Brain pericyte (primary cell): ENCODE data around the gene PTPMT1.
A peak's percentile ranks its signal among the peaks of the same experiment; 100 is the strongest.
"Not testable (repeated sequence)": the region's sequence is repeated elsewhere in the genome, so short reads cannot be mapped to it uniquely, and the experiment has no call there.

Source experiments
- DNase-seq: peaks from one replicate; pipeline ENCODE4 v3.0.0-alpha.2; 2012; ENCODE audit warnings: low read depth, low spot score

Gene PTPMT1

DNA sequence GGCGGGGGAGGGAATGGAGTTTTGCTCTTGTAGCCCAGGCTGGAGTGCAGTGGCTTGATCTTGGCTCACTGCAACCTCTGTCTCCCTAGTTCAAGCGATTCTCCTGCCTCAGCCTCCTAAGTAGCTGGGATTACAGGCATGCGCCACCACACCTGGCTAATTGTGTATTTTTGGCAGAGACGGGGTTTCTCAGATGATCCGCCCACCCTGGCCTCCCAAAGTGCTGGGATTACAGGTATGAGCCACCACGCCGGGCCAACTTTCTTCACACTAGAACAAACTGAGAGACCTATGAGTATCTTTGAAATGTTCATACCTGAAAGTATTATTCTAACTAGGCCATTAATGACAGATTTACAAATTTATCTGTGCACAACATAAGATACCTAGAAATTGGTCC is 19.1 kb upstream of the PTPMT1 start:
- DNase-seq: not testable (repeated sequence)

DNA sequence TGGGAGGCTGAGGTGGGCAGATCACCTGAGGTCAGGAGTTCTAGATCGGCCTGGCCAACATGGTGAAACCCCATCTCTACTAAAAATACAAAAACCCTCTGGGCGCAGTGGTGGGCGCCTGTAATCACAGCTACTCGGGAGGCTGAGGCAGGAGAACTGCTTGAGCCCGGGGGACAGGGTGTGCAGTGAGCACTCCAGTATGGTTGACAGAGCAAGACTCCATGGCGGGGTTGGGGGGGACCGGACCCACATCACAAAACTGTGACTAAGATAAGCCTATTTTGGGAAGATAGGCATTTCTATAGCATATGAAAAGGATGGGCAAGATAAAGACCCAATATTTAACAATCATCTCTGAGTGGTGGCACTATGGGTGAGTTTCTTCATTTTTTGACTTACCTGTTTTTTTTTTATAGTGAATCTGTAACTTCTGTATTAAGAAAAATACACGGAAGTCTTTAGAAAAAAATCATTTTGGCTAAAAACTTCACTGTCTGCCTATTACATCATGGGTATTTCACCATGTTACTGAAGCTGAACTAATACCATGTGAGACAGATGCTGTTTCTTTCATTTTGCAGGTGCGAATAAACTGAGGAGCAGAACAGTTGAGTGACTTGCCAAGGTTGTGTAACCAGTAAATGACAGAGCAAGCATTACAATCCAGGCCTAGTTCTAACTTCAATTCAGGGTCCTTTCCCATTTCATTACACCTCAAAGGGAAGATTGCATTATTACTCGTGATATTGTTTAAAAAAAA is 14.9 kb upstream of the PTPMT1 start:
- DNase-seq: no peak

DNA sequence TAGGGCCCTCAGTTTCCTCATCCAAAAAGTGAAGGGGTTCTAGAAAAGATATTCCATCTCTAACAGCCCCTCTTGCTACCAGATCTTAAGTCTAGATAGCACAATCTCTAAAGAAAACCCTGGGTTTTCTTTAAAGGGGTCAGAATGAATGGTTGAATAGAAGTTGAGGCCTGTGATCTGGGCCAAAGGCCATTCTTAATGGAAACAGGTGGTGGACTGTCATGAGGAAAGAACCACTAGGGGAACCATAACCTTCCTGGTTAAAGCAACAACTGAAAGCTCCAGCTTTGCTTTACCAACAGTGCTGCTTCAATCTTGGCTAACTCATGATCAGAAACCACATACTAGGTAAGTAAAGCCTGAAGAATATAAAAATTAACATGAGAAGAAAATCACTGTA is 14.3 kb upstream of the PTPMT1 start:
- no peak for DNase-seq

DNA sequence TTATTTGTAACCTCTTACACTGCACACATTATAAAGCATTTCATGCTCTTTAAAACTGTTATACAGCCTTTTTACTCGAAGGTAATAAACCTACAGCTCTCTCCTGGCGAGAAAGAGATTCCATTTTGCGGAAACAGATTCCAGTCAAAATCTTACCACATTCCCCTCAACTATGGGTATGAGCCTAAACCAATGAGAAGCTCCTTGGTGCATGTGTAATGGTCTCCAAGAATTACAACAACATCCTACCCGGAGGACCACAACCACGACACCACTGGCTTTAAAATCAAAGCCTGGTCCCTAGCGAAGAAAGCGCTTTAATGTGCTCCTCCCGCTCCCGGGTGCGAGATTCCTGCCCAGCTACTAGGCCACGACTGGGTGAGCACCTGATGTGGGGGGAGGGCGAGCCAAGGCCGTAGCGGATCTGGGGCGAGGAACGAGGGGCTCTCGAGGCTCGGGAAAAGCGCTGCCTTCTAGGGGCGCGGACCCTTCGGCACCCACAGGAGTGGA is 13.3 kb upstream of the PTPMT1 start:
- DNase-seq: no peak

DNA sequence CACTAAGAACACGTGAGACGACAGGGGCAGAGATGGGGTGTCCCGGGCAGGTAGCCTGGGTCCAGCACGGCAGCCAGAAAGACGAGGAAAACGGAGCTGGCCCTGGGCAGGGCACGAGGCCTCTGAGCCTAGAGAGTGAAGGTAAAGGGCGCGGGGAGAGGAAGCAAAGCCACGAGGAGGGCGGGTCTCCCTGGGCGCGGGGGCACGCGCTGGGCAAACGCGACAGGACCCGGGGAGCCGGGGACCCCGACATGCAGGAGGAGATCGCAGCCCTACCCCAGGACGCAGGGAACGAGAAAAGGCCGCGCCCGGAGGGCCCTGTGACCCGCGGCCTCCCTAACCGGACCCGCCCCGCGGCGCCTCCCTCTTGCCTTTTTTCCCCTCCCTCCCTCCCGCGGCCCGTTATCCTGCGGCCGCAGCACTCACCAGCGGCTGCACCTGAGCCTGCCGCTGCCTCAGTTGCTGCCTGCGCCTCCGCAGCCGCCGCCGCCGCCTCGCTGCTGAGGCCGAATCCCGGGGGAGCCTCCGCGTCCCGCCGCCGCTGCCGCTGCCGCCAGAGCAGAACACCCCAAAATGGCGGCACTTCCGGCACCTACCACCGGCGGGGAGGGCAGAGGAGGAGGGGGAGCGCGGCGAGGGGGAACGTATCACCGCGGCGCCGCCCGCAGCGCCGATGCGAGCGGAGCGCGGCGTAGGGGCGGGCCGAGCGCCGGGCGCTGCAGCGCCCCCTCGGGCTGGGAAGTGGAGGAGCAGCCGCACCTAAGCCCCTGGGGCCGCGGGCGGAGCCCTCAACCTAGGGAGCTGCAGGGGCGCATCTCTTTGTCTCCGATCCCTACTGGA is 12.6 kb upstream of the PTPMT1 start, which contains the start of gene CELF1:
TSS of gene CELF1 (minus strand) at position 567 of the 840 bp plus-strand sequence. CDS start 53,609 bp downstream, outside the sequence.
- DNase-seq: peak; percentile 43

DNA sequence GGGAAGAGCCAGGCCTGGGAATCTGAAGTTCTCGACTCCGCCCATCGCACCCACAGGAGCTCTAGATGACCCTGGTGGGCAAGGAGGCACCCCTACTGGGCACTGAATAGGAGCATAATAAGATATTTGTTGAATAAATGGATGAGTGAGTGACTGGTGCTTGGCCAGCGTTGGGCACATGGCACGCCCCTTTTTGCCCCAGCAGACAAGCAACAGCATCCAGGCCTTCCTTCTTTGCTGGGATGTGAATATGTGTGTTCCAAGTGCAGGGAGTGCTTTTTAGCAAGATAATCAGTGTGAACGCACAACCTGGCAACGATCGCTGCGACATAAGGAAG is 12.0 kb upstream of the PTPMT1 start:
- DNase-seq: no peak

DNA sequence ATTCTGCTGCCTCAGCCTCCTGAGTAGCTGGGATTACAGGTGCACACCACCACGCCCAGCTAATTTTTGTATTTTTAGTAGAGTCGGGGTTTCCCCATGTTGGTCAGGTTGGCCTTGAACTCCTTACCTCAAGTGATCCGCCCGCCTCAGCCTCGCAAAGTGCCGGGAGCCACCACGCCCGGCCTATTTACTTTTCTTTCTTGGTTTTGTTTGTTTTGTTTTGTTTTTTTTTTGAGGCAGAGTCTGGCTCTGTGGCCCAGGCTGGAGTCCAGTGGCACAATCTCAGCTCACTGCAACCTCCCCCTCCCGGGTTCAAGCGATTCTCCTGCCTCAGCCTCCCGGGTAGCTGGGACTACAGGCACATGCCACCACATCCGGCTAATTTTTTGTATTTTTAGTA is 8.4 kb upstream of the PTPMT1 start:
- not testable (repeated sequence) for DNase-seq

DNA sequence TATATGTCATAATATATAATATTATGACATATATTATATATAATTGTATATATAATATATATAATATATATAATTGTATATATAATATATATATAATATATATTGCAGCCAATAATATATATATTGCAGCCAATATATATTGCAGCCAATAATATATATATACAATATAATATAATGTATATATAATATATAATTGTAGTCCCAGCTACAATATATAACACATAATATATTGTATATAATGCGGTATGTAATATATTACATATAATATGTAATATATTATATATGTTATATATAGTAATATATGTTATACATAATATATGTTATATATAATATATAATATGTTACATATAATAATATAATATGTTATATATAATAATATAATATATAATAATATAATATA is 6.7 kb upstream of the PTPMT1 start:
- no peak for DNase-seq

DNA sequence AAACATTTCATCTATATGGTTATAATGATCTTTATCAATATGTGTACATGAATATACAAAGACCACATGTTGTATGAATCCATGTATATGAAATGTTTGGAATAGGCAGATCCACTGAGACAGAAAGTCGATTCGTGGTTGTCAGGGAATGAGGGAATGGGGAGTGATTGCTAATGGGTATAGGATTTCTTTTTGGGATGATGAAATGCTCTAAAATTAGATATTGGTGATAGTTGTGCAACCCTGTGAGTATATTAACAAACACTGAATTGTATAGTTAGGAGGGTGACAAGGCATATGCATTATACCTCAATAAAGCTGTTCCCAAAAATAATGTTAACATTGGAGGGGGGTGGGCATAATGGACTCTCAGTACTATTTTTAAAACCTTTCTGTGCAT is 5.0 kb upstream of the PTPMT1 start:
- no peak for DNase-seq

DNA sequence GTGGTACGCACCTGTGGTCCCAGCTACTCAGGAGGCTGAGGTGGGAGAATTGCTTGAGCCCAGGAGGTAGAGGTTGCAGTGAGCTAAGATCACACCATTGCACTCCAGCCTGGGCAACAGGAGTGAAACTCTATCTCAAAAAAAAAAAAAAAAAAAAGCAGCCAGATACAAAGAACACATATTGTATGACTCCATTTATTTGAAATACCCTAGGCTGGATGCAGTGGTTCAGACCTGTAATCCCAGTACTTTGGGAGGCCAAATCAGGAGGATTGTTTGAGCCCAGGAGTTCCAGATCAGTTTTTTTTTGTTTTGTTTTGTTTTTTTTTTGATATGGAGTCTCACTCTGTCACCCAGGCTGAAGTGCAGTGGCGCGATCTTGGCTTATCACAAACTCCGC is 3.0 kb upstream of the PTPMT1 start:
- DNase-seq: not testable (repeated sequence)

DNA sequence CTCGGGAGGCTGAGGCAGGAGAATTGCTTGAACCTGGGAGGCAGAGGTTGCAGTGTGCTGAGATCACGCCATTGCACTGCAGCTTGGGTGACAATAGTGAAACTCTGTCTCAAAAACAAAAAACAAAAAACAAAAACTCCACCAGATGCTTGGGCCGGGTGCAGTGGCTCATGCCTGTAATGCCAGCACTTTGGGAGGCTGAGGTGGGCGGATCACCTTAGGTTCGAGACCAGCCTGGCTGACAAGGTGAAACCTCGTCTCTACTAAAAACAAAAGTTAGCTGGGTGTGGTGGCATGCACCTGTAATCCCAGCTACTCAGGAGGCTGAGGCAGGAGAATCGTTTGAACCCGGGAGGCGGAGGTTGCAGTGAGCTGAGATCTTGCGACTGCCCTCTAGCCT is 1.0 kb upstream of the PTPMT1 start:
- not testable (repeated sequence) for DNase-seq

DNA sequence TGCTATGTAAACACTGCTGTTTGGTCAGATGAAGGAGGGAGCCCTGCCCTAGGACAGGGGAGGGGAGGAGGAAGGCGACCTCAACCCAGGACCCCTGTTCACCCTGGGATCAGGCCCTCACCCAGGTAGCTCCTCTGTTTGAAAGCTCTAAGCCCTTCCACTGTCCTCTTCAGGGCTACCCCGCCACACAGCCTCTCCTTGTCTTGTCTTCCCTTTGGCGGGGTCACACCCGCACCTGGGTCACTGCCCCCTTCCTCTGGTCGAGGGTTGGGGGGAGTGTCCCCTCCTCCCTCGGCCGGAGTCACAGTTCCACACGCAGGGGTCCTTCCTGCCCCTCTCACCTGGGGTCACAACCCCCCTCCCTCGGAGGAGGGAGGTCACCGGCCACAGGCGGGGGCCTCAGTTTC is 463 bp upstream of the PTPMT1 start:
- DNase-seq: no peak

DNA sequence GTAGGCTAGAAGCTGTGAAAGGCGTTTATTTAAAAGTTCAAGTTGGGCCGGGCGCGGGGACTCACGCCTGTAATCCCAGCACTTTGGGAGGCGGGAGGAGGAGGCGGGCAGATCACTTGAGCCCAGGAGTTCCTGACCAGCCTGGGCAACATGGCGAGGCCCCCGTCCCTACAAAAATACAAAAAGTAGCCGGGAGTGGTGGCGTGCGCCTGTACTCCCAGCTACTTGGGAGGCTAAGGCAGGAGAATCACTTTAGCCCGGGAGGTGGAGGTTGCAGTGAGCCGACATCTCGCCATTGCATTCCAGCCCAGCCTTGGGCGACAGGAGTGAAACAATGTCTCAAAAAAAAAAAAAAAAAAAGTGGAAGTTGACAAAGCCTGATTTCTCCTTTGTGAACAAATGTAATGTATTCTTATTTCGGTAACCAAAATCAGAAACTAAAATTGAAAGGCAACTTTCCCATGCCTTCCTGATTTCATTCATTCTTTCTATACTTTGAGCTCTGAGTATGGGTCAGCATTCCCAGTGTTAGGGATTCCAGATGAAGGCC is 825 bp downstream of the PTPMT1 start:
- no peak for DNase-seq

DNA sequence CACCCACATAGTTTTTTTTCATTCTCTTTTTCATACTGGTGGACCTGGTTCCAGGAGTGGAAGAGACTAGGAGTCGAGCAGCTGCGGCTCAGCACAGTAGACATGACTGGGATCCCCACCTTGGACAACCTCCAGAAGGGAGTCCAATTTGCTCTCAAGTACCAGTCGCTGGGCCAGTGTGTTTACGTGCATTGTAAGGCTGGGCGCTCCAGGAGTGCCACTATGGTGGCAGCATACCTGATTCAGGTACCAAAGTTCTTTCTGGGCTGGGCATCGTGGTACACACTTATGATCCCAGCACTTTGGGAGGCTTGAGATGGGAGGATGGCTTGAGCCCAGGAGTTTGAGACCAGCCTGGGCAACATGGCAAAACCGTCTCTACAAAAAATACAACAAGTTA is 4.2 kb downstream of the PTPMT1 start:
- no peak for DNase-seq

DNA sequence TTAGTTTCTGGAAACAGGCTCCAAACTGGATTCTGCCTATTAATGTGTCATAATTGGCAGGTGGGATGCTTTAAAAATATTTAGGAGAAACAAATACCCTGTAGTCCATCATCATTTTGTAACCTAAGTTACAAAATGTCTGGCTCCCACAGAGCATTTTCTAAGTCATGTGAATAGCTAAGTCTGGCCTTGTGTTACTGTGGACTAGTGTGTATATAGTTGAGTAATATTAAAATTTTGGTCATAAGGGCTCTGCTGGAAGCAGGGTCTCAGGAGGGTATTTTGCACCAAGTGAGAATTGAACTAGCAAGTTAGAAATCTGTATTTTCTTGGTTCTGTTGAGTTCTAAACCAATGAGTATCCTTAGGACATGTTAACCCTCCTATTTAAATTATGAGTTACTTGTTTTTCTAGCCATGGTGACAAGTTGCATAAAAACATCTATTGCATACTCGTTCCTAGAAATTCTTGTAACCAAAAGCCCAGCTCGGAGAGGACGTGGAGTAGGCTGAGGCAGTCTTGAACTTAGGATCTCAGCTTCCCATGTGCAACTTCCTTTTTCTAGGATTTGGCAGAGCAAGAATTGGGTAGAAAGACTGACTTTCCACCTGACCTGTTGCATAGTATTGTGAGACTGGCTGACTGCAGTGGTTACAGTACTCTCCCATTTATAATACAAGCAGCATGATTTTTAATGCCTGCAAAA is 5.4 kb downstream of the PTPMT1 start:
- DNase-seq: no peak

DNA sequence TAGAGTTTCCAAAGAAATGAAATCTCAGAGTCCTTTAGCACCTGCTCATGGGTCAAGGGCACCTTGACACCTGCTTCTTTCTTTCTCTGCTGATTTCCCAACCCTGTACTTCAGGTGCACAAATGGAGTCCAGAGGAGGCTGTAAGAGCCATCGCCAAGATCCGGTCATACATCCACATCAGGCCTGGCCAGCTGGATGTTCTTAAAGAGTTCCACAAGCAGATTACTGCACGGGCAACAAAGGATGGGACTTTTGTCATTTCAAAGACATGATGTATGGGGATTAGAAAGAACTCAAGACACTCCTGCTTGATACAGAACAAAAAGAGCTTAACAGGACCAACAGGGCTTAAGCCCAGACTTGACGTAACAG is 5.9 kb downstream of the PTPMT1 start:
- DNase-seq: no peak

DNA sequence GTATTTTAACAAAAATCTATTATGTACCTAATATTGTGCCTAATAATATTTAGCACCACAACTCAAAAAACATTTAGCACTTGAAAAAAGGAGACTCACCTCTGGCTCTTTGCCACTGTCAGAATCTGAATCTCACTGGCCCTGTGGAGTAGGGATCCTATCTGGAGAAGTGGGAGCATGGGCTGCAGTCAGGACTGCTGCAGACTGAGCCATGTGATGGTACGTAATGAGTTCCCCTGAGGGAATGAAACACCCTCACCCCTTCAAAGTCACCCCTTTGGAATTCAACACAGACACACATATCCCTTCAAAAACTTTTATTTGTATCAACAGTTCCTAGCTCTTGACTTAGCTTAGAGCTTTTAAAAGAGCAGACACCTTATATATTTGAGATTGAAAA is 6.5 kb downstream of the PTPMT1 start:
- DNase-seq: no peak

DNA sequence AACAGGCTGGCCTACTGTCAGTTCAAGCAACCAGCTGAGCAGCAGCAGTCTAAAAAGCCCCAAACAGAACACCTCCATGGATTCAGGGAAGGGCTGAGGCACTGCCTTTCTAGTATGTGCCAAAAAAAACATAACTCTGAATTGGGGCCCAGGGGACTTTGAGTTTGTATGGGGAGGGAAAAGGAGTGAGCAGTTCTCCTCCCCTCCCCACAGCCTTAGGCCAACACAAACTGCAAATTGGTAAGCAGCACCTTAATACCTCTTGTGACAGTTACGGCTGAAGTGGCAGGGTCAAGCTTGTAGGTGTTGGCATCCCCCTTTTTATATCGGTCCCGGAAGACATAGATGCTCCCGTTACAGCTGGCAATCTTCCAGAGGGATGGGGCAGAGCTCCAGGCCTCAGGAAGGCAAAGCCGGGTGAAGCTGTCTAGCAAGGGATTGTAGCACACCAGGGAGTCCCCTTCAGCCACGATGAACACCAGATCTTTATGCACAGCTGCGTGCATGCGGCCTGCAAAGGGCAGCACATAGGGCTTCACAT is 7.4 kb downstream of the PTPMT1 start:
- DNase-seq: peak; percentile 51

DNA sequence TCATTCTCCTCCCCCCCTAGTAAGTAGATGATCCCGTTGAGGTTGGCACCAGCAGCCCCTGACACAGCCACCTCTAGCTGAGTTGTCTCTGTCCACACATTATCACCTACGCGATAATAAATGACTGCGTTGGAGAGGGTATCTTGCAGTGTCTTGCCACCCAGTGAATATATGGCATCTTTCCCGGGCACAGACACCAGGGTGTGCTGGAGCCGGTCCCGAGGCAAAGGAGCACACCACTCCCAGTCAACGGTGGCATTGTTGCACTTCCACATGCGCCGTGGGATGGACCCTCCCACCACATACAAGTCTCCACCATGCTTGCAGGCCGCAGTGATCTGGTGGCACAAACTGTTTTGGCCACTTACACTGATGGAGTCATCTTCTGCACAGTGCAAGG is 7.9 kb downstream of the PTPMT1 start:
- DNase-seq: no peak

DNA sequence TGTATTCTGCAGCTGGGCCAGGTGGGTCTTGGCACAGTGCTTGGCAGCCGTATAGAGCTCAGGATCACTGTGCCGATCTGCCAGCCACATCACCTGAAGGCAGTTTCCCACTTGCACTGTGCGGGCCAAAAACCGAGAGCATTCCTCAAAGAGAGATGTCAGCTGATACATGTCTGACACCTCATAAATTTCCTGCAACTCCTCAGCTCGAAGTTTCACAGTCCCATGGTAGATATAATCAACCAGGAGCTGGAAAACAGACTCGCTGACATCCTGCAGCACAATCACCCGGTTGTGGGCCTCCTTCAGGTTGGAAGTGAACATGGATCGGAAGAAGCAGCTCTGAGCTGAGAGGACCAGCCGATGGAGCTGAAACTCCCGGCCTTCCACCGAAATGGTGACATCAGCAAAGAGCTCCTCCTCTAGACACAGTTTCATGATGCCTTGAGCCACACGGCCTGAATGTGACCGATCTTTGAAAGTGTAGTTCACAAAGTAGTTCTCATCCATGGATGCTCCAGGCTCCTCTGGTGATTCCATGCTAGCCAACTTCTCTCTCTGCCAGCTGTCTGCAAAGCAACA is 12.2 kb downstream of the PTPMT1 start:
- no peak for DNase-seq
